WTC11 (cell line): ENCODE measurements around the gene KLHL40. TPM values are rescaled to one million over a fixed set of nuclear protein-coding genes. Genes with fewer than 3 reads are reported as not detected.

Source experiments
- ATAC-seq: fragments of 200-7000 bp; cut with Tn5 transposase; 2 replicates; pipeline ENCODE4 v1.10.0; 2021; ENCODE audit warnings: mild to moderate bottlenecking, moderate library complexity
- CTCF ChIA-PET: fragments of 300-600 bp; sonication (Branson Sonifier 250); formaldehyde crosslinking; loops from one replicate; lab custom pipeline; 2021; ENCODE audit warnings: antibody characterized with exemption; lab: Charles Lee
- POLR2A ChIA-PET: fragments of 350-600 bp; sonication (Branson Sonifier 250); formaldehyde crosslinking; loops from one replicate; lab custom pipeline; 2021; ENCODE audit warnings: antibody characterized with exemption; lab: Charles Lee
- DNase-seq: peaks from one replicate; pipeline ENCODE4 v3.0.0; 2021; ENCODE audit warnings: low spot score
- H3K27ac Mint-ChIP-seq: 2 replicates; pipeline ENCODE4 v1.8.0; 2021; ENCODE audit warnings: mixed read lengths
- H3K27me3 Mint-ChIP-seq: 2 replicates; pipeline ENCODE4 v1.8.0; 2021; ENCODE audit warnings: low read depth, mild to moderate bottlenecking, moderate library complexity, mixed read lengths
- H3K36me3 Mint-ChIP-seq: 2 replicates; pipeline ENCODE4 v1.8.0; 2021; ENCODE audit warnings: mixed read lengths
- H3K4me1 Mint-ChIP-seq: 2 replicates; pipeline ENCODE4 v1.8.0; 2022; ENCODE audit warnings: mixed read lengths
- H3K4me3 Mint-ChIP-seq: 2 replicates; pipeline ENCODE4 v1.8.0; 2021; ENCODE audit warnings: mild to moderate bottlenecking, moderate library complexity, mixed read lengths
- H3K9me3 Mint-ChIP-seq: 2 replicates; pipeline ENCODE4 v1.8.0; 2021; ENCODE audit warnings: mixed read lengths
- ATF6 ChIP-seq: sonication (generic); formaldehyde crosslinking; IDR thresholded peaks from 2 replicates; pipeline ENCODE4 v1.8.1; 2023; ENCODE audit warnings: mild to moderate bottlenecking, missing genetic modification reagents
- CBFB ChIP-seq: sonication (generic); formaldehyde crosslinking; IDR thresholded peaks from 2 replicates; pipeline ENCODE4 v1.8.1; 2022; ENCODE audit warnings: mild to moderate bottlenecking, low read depth, missing genetic modification reagents
- E2F5 ChIP-seq: sonication (generic); formaldehyde crosslinking; IDR thresholded peaks from 2 replicates; pipeline ENCODE4 v1.8.1; 2022; ENCODE audit warnings: mild to moderate bottlenecking, moderate library complexity, missing genetic modification reagents
- FOXJ3 ChIP-seq: sonication (generic); formaldehyde crosslinking; IDR thresholded peaks from 2 replicates; pipeline ENCODE4 v1.9.0; 2021; ENCODE audit warnings: missing genetic modification reagents, mild to moderate bottlenecking, borderline replicate concordance
- FOXP1 ChIP-seq: sonication (generic); formaldehyde crosslinking; IDR thresholded peaks from 2 replicates; pipeline ENCODE4 v1.8.0; 2022; ENCODE audit warnings: missing genetic modification reagents, mild to moderate bottlenecking, moderate library complexity, borderline replicate concordance
- KAT7 ChIP-seq: sonication (generic); formaldehyde crosslinking; IDR thresholded peaks from 2 replicates; pipeline ENCODE4 v1.8.1; 2023; ENCODE audit warnings: missing genetic modification reagents, mild to moderate bottlenecking, borderline replicate concordance
- MAX ChIP-seq: sonication (generic); formaldehyde crosslinking; IDR thresholded peaks from 2 replicates; pipeline ENCODE4 v1.8.0; 2022; ENCODE audit warnings: mild to moderate bottlenecking, missing genetic modification reagents
- MLX ChIP-seq: sonication (generic); formaldehyde crosslinking; IDR thresholded peaks from 2 replicates; pipeline ENCODE4 v1.8.1; 2023; ENCODE audit warnings: mild to moderate bottlenecking, missing genetic modification reagents, moderate library complexity
- OVOL2 ChIP-seq: fragments of 250-450 bp; sonication (Bioruptor Pico); IDR thresholded peaks from 2 replicates; pipeline ENCODE4 v1.9.0; 2021; ENCODE audit warnings: mild to moderate bottlenecking, borderline replicate concordance
- PRRX2 ChIP-seq: fragments of 250-450 bp; sonication (Bioruptor Pico); IDR thresholded peaks from 2 replicates; pipeline ENCODE4 v1.8.0; 2021; ENCODE audit warnings: mild to moderate bottlenecking
- TEAD1 ChIP-seq: sonication (generic); formaldehyde crosslinking; IDR thresholded peaks from 2 replicates; pipeline ENCODE4 v1.8.0; 2022; ENCODE audit warnings: mild to moderate bottlenecking, missing genetic modification reagents
- USF1 ChIP-seq: sonication (generic); formaldehyde crosslinking; IDR thresholded peaks from 2 replicates; pipeline ENCODE4 v1.8.0; 2022; ENCODE audit warnings: mild to moderate bottlenecking, missing genetic modification reagents
- ZMAT4 ChIP-seq: fragments of 250-450 bp; sonication (Bioruptor Pico); IDR thresholded peaks from 2 replicates; pipeline ENCODE4 v1.9.0; 2021; ENCODE audit warnings: mild to moderate bottlenecking
- ZNF416 ChIP-seq: fragments of 250-450 bp; sonication (Bioruptor Pico); IDR thresholded peaks from 2 replicates; pipeline ENCODE4 v1.9.0; 2021; ENCODE audit warnings: mild to moderate bottlenecking, inconsistent platforms
- total RNA-seq: library from RNA; stranded (reverse); gene quantifications from 3 replicates; pipeline ENCODE4 v1.2.3, GENCODE V29; 2021
- TF ChIP-seq, protein P1 (sequence below): sonication (generic); formaldehyde crosslinking; IDR thresholded peaks from 2 replicates; pipeline ENCODE4 v1.8.0; 2022; ENCODE audit warnings: mild to moderate bottlenecking, missing genetic modification reagents
- TF ChIP-seq, protein P2 (sequence below): sonication (generic); formaldehyde crosslinking; IDR thresholded peaks from 2 replicates; pipeline ENCODE4 v1.8.0; 2023; ENCODE audit warnings: missing genetic modification reagents, mild to moderate bottlenecking, borderline replicate concordance

The KLHL40 gene
- total RNA-seq, 1 experiment from 2014 or later = not detected

- H3K4me3 Mint-ChIP-seq = no peak overlapping the region
- H3K27me3 Mint-ChIP-seq = no peaks in the 10 kb centered on the region
- H3K36me3 Mint-ChIP-seq = no peaks in the 10 kb centered on the region
- peaks cover 8% of the 10 kb centered on the region for H3K4me1 Mint-ChIP-seq
- CTCF ChIA-PET = interaction anchor here (0.8 to 2.5 kb wide), 6 partner anchors 8 to 167 kb away, joined by 3 to 13 read pairs (median 4); no protein-coding TSS in a partner anchor
- TF ChIP-seq FOXP1 (no peak), MAX (CRISPR knock-in tag) (no peak), OVOL2 (CRISPR knock-in tag) (no peak), KAT7 (no peak), PRRX2 (no peak), USF1 (CRISPR knock-in tag) (no peak), TEAD1 (CRISPR knock-in tag) (no peak), ZNF416 (CRISPR knock-in tag) (no peak), ATF6 (CRISPR knock-in tag) (no peak), FOXJ3 (CRISPR knock-in tag) (no peak), ZMAT4 (CRISPR knock-in tag) (no peak), CBFB (CRISPR knock-in tag) (no peak), E2F5 (CRISPR knock-in tag) (no peak), MLX (no peak)
- TF ChIP-seq, protein P1, sequence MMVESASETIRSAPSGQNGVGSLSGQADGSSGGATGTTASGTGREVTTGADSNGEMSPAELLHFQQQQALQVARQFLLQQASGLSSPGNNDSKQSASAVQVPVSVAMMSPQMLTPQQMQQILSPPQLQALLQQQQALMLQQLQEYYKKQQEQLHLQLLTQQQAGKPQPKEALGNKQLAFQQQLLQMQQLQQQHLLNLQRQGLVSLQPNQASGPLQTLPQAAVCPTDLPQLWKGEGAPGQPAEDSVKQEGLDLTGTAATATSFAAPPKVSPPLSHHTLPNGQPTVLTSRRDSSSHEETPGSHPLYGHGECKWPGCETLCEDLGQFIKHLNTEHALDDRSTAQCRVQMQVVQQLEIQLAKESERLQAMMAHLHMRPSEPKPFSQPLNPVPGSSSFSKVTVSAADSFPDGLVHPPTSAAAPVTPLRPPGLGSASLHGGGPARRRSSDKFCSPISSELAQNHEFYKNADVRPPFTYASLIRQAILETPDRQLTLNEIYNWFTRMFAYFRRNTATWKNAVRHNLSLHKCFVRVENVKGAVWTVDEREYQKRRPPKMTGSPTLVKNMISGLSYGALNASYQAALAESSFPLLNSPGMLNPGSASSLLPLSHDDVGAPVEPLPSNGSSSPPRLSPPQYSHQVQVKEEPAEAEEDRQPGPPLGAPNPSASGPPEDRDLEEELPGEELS (CRISPR knock-in tag) = no peak
- TF ChIP-seq, protein P2, sequence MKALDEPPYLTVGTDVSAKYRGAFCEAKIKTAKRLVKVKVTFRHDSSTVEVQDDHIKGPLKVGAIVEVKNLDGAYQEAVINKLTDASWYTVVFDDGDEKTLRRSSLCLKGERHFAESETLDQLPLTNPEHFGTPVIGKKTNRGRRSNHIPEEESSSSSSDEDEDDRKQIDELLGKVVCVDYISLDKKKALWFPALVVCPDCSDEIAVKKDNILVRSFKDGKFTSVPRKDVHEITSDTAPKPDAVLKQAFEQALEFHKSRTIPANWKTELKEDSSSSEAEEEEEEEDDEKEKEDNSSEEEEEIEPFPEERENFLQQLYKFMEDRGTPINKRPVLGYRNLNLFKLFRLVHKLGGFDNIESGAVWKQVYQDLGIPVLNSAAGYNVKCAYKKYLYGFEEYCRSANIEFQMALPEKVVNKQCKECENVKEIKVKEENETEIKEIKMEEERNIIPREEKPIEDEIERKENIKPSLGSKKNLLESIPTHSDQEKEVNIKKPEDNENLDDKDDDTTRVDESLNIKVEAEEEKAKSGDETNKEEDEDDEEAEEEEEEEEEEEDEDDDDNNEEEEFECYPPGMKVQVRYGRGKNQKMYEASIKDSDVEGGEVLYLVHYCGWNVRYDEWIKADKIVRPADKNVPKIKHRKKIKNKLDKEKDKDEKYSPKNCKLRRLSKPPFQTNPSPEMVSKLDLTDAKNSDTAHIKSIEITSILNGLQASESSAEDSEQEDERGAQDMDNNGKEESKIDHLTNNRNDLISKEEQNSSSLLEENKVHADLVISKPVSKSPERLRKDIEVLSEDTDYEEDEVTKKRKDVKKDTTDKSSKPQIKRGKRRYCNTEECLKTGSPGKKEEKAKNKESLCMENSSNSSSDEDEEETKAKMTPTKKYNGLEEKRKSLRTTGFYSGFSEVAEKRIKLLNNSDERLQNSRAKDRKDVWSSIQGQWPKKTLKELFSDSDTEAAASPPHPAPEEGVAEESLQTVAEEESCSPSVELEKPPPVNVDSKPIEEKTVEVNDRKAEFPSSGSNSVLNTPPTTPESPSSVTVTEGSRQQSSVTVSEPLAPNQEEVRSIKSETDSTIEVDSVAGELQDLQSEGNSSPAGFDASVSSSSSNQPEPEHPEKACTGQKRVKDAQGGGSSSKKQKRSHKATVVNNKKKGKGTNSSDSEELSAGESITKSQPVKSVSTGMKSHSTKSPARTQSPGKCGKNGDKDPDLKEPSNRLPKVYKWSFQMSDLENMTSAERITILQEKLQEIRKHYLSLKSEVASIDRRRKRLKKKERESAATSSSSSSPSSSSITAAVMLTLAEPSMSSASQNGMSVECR = no peak
- no peak overlapping the region for H3K27ac Mint-ChIP-seq
- ATAC-seq = no peak
- no peaks in the 10 kb centered on the region for H3K9me3 Mint-ChIP-seq
- POLR2A ChIA-PET = no interaction called here
- no peak for DNase-seq
Measured at GRCh38 chr3:42702982-42703694, 17.8 kb downstream of the KLHL40 start.
